Jurkat, Clone E6-1 (cell line): ENCODE measurements around the gene CFAP46. TPM values are rescaled to one million over a fixed set of nuclear protein-coding genes. Genes with fewer than 3 reads are reported as not detected.

ENCODE experiments used
- DNase-seq: peaks from one replicate; pipeline ENCODE4 v3.0.0-alpha.2; 2011; ENCODE audit warnings: low read depth, low spot score
- H3K4me3 ChIP-seq: 2 replicates; pipeline ENCODE4 v1.5.1; 2011; ENCODE audit warnings: mild to moderate bottlenecking, low read length, control low read depth, moderate library complexity
- polyA plus RNA-seq: library from polyadenylated mRNA; unstranded; fragments of >200 nt; gene quantifications from one replicate; pipeline ENCODE4 v1.2.1, GENCODE V29; 2012; ENCODE audit warnings: missing spikeins; ENCODE audit not compliant: insufficient read length, insufficient read depth

The CFAP46 gene
- polyA plus RNA-seq = not detected

DNA sequence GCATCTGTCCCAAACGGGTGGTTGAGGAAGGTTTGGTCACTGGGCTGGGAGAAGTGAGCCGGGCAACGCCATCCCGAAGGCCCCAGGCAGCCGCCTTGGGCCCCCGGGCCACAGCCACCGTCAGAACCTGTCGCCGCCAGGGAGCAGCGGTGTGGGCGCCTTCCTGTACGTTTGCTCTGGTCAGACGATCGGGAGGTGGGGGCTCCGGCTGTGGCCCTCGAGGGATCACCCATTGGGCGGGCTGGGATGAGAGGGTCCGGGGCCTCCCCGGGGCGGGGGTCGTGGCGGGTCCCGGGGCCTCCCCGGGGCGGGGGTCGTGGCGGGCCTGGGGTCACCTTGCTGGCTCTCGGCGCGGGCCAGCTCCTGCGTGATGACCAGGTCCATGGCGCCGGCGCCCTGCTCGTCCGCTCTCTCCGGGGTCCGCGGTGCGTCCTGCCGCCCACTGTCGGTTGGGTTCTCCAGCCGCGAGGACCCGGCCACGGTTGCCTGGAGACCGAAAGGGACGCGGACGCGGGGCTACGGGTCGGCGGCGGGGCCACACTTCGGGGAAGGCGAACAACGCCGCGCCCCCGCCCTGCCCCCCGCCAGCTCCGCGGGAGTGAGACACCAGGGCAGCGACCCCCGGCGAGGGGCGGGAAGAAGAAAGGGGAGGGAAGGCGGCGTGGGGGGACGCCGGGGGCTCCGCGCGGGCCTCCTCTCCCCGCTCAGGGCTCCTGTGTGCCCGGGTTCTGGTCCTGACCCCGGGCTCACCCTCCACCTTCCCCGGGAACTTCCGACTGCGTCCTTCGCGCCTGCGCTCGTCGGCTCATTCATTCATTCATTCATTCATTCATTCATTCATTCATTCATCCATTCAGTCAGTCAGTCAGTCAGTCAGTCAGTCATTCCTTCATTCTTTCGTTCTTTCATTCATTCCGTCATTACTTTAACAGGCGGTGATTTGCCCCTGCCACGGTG lies at the start of gene CFAP46:
CFAP46 (minus strand) TSS at position 470 of the 957 bp plus-strand sequence; CDS start at position 384, 86 bp downstream.
- DNase-seq = no peak
- no peak within 1 kb of the TSS for H3K4me3 ChIP-seq

GRCh38 chr10:132991706-132992432 lies 49.5 kb upstream of the CFAP46 start:
- H3K4me3 ChIP-seq = no peak overlapping the region
- DNase-seq = no peak

DNA sequence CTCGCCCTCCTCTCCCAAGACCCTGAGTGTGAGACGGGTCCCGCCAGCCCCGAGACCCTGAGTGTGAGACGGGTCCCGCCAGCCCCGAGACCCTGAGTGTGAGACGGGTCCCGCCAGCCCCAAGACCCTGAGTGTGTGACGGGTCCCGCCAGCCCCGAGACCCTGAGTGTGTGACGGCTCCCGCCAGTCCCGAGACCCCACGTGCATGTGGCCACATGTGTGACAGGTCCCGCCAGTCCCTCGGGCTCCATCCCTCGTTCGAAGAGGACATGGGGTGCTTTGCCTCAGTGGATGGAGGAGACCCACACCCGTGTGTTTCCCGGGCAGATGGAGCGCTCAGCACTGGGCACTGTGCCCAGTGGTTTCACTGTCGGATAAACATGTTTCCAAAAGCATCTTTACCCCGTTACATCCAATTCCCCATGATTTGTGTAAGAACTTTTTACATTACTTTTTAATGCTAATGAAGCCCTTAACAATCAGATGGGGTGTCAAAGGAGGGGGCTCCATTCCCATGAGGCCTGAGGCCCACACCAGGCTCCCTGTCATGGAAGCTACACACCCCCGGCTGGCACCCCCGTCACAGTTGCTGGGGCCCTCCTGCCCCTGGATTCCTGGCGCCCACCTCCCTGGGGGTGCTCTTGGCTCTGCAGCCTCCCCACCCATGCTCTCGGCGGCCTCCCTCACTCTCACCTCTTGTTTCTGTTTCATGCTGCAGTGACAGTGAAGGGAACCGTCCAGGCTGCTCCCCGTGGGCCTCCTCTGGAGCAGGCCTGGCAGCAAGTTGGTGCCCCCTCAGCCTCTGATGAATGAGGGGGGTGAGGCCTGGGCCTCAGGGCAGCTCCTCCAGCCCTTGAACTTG lies 48.5 kb upstream of the CFAP46 start:
- no peak for DNase-seq
- no peak overlapping the region for H3K4me3 ChIP-seq

DNA sequence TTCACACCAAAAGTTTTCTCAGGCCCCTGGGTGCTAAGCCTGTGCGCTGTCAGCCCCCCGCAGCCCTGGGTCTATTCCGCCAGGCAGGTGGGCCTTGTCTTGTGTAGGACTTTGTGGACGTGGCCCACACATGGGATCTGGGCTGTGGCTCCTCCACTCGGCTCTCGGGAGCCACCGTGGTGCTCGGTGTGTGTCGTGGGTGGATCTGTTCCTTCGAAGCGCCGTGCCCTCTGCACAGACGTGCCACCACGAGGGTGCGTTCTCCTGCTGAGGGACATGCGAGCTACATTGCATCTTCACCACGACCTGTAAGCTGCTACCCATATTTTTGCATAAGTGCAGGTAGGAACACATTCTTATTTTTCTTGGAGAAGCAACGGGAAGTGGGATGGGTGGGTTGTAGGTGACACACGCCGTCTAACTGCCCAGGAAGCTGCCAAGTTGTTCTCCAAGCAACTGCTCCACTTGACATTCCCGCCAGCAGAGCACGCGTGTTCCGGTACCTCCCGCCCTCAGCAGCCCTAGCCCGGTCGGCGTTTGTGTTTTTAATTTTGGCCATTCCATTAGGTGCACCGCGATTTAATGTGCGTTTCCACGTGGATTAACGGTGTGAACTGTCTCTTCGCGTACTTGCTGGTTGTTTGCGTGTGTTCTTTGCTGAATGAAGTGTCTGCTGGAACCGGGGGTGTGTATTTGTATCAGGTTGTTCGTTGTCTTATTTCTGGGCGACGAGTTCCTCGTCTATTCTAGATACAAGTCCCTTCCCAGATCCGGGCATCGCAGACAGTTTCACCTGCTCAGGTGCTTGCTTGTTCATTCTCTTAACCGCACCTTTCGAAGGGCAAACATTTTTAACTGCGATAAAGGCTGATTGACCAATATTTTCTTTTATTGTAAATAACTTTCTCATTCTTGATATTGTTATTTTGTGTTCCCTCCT lies 47.4 kb upstream of the CFAP46 start:
- H3K4me3 ChIP-seq = no peak overlapping the region
- no peak for DNase-seq

GRCh38 chr10:132988988-132989387 lies 46.6 kb upstream of the CFAP46 start:
- no peak for DNase-seq
- no peak overlapping the region for H3K4me3 ChIP-seq

- H3K4me3 ChIP-seq = no peak overlapping the region
- no peak for DNase-seq
These were observed 45.6 kb upstream of the CFAP46 start for GRCh38 chr10:132987671-132988571.

- DNase-seq = no peak
- no peak overlapping the region for H3K4me3 ChIP-seq
These were observed 44.6 kb upstream of the CFAP46 start for GRCh38 chr10:132986978-132987377.

DNA sequence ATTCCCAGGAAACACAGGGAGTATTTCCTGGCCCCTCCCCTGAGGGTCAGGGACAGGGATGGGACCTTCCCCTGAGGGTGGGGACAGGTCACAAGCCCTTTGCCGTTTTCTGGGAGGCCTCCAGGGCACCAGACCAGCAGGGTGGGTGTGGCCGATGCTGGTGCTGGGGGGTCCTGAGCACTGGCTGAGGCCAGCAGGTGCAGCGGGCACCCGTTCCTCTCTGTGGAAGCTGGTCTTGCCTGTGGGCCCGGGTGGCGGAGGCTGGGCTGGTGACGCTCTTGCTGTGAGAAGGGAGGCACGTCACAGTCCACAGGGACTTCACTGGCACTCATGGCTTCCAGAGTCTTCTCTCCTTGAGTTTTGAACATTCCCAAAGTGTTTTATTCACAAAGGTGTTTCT lies 44.2 kb upstream of the CFAP46 start:
- DNase-seq = no peak
- no peak overlapping the region for H3K4me3 ChIP-seq

- H3K4me3 ChIP-seq = no peak overlapping the region
- no peak for DNase-seq
These were observed 43.7 kb upstream of the CFAP46 start for GRCh38 chr10:132986076-132986475.

DNA sequence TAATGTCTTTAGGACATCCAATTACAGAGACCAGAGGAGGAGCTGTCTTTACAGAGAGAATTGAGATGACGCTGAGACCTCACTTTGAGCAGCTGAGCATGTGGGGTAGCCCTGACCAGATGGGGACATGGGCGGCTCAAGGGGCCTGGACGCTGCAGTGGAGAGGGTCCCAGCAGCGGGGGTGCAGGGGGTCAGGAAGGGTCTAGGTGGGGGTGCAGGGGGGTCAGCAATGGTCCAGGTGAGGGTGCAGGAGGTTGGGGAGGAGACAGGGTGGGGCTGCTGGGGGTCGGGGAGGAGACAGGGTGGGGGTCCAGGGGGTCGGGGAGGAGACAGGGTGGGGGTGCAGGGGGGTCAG lies 43.2 kb upstream of the CFAP46 start:
- DNase-seq = no peak
- H3K4me3 ChIP-seq = no peak overlapping the region

- no peak for DNase-seq
- H3K4me3 ChIP-seq = no peak overlapping the region
These were observed 42.6 kb upstream of the CFAP46 start for GRCh38 chr10:132984801-132985545.

- no peak overlapping the region for H3K4me3 ChIP-seq
These were observed 41.6 kb upstream of the CFAP46 start for GRCh38 chr10:132984008-132984295.

GRCh38 chr10:132983252-132984007 lies 41.1 kb upstream of the CFAP46 start:
- no peak for DNase-seq
- no peak overlapping the region for H3K4me3 ChIP-seq

More at GRCh38 chr10:132984008-132984295, 41.6 kb upstream of the CFAP46 start:
- no peak for DNase-seq

GRCh38 chr10:132982301-132982989 lies 40.1 kb upstream of the CFAP46 start:
- no peak overlapping the region for H3K4me3 ChIP-seq

DNA sequence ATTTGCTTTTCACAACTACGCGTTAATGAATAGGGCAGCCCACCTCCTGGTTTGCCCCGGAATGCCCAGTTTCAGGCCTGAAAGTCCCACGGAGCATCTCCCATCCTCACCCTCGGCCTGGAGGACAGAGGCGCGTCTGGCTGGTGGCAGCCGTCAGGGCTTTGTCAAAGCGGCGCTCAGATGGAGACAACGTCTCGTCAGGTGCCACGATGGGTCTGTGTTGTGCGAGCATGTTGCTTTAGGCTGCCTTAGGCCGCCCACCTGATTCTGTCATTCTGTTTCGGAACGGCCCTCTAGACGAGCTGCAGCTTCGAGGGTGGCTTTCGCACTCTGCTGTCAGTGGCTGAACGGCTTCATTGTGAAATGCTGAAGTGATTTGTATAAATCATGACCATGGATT lies 39.4 kb upstream of the CFAP46 start:
- H3K4me3 ChIP-seq = no peak overlapping the region
- no peak for DNase-seq

More at GRCh38 chr10:132982301-132982989, 40.1 kb upstream of the CFAP46 start:
- no peak for DNase-seq

DNA sequence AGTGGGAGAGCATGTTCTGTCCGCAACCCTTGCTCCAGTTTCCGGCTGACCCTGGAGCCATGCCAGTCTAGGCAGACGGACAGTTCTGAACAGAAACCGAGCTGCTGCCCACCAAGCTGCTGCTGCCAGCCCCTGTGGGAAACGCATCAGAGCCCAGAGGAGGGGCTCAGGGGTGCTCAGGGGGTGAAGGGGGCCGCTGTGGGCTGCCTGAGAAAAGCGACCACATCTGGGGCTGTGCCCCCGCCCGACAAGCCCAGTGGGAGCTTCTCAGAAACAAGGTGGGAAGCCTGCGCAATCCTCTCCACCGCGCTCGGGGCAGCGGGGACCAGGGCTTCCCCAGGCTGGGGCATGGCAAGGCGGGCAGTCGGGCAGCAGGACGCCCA lies 38.8 kb upstream of the CFAP46 start:
- DNase-seq = no peak
- no peak overlapping the region for H3K4me3 ChIP-seq
